H9 (cell line): Measurements from ENCODE around the gene SEMA5A. TPM values are rescaled to one million over a fixed set of nuclear protein-coding genes. Genes with fewer than 3 reads are reported as not detected.

Source experiments
- DNase-seq: peaks from one replicate; pipeline ENCODE4 v3.0.0-alpha.2; 2017
- H2AFZ ChIP-seq: one replicate; pipeline ENCODE4 v1.6.1; 2013; ENCODE audit warnings: mild to moderate bottlenecking, low read length, control low read depth, moderate library complexity
- H2AK5ac ChIP-seq: 2 replicates; pipeline ENCODE4 v1.6.1; 2013; ENCODE audit warnings: low read length, control low read depth, mixed read lengths; ENCODE audit not compliant: insufficient read length
- H2BK120ac ChIP-seq: one replicate; pipeline ENCODE4 v1.6.1; 2013; ENCODE audit warnings: low read depth, mild to moderate bottlenecking, low read length, control low read depth, inconsistent platforms; ENCODE audit not compliant: poor library complexity, severe bottlenecking
- H2BK12ac ChIP-seq: 2 replicates; pipeline ENCODE4 v1.6.1; 2013; ENCODE audit warnings: low read length, control low read depth, mixed read lengths, low read depth; ENCODE audit not compliant: insufficient read length
- H2BK15ac ChIP-seq: 2 replicates; pipeline ENCODE4 v1.6.1; 2013; ENCODE audit warnings: low read depth, low read length, control low read depth
- H2BK20ac ChIP-seq: one replicate; pipeline ENCODE4 v1.6.1; 2013; ENCODE audit warnings: low read depth, mild to moderate bottlenecking, low read length, control low read depth, inconsistent platforms; ENCODE audit not compliant: poor library complexity, severe bottlenecking
- H2BK5ac ChIP-seq: 2 replicates; pipeline ENCODE4 v1.6.1; 2013; ENCODE audit warnings: low read length, control low read depth, mixed read lengths; ENCODE audit not compliant: insufficient read length
- H3K14ac ChIP-seq: 2 replicates; pipeline ENCODE4 v1.6.1; 2013; ENCODE audit warnings: low read length, control low read depth; ENCODE audit not compliant: insufficient read depth
- H3K18ac ChIP-seq: 2 replicates; pipeline ENCODE4 v1.6.1; 2013; ENCODE audit warnings: low read depth, mild to moderate bottlenecking, mixed read lengths, low read length, control low read depth; ENCODE audit not compliant: insufficient read length
- H3K23ac ChIP-seq: 2 replicates; pipeline ENCODE4 v1.6.1; 2013; ENCODE audit warnings: low read length, control low read depth, mixed read lengths, low read depth; ENCODE audit not compliant: insufficient read length
- H3K23me2 ChIP-seq: 2 replicates; pipeline ENCODE4 v1.6.1; 2013; ENCODE audit warnings: low read depth, mild to moderate bottlenecking, mixed read lengths, low read length, control low read depth; ENCODE audit not compliant: insufficient read length, poor library complexity, severe bottlenecking
- H3K27ac ChIP-seq: 2 replicates; pipeline ENCODE4 v1.5.1; 2013; ENCODE audit warnings: low read length, control low read depth, mixed read lengths, low read depth; ENCODE audit not compliant: insufficient read length
- H3K27me3 ChIP-seq: 2 replicates; pipeline ENCODE4 v1.6.1; 2013; ENCODE audit warnings: low read length, control low read depth, inconsistent platforms; ENCODE audit not compliant: insufficient read depth
- H3K4ac ChIP-seq: 2 replicates; pipeline ENCODE4 v1.6.1; 2013; ENCODE audit warnings: low read depth, mild to moderate bottlenecking, control low read depth, inconsistent platforms, low read length, moderate library complexity
- H3K4me1 ChIP-seq: 2 replicates; pipeline ENCODE4 v1.6.1; 2013; ENCODE audit warnings: low read length, control low read depth, inconsistent platforms; ENCODE audit not compliant: insufficient read depth
- H3K4me2 ChIP-seq: 2 replicates; pipeline ENCODE4 v1.6.1; 2013; ENCODE audit warnings: low read length, control low read depth, mixed read lengths; ENCODE audit not compliant: insufficient read length, insufficient read depth
- H3K56ac ChIP-seq: 2 replicates; pipeline ENCODE4 v1.6.1; 2013; ENCODE audit warnings: low read depth, mild to moderate bottlenecking, mixed read lengths, low read length, control low read depth; ENCODE audit not compliant: insufficient read length
- H3K79me1 ChIP-seq: 2 replicates; pipeline ENCODE4 v1.6.1; 2013; ENCODE audit warnings: low read depth, mild to moderate bottlenecking, moderate library complexity, low read length, control low read depth, inconsistent platforms; ENCODE audit not compliant: insufficient read depth, poor library complexity, severe bottlenecking
- H3K79me2 ChIP-seq: 2 replicates; pipeline ENCODE4 v1.6.1; 2013; ENCODE audit warnings: low read length, control low read depth, inconsistent platforms; ENCODE audit not compliant: insufficient read depth
- H3K9ac ChIP-seq: 2 replicates; pipeline ENCODE4 v1.6.1; 2013; ENCODE audit warnings: low read length, control low read depth, mixed read lengths; ENCODE audit not compliant: insufficient read length; ENCODE audit errors: extremely low read depth
- H3K9me3 ChIP-seq: one replicate; pipeline ENCODE4 v1.6.1; 2013; ENCODE audit warnings: low read depth, low read length, inconsistent platforms; ENCODE audit not compliant: control insufficient read depth
- H3T11ph ChIP-seq: one replicate; pipeline ENCODE4 v1.6.1; 2013; ENCODE audit warnings: mild to moderate bottlenecking, low read length, control low read depth, inconsistent platforms
- H4K20me1 ChIP-seq: one replicate; pipeline ENCODE4 v1.6.1; 2013; ENCODE audit not compliant: control insufficient read depth, insufficient read length, insufficient read depth
- H4K5ac ChIP-seq: 2 replicates; pipeline ENCODE4 v1.6.1; 2013; ENCODE audit warnings: low read depth, mild to moderate bottlenecking, mixed read lengths, low read length, control low read depth; ENCODE audit not compliant: insufficient read length
- H4K8ac ChIP-seq: replicated peaks from 2 replicates; pipeline ENCODE4 v1.6.1; 2013; ENCODE audit warnings: low read length, control low read depth, mixed read lengths, low read depth; ENCODE audit not compliant: insufficient read length
- H4K91ac ChIP-seq: 2 replicates; pipeline ENCODE4 v1.6.1; 2013; ENCODE audit warnings: low read depth, mild to moderate bottlenecking, moderate library complexity, mixed read lengths, low read length, control low read depth; ENCODE audit not compliant: insufficient read length
- H3K27ac Mint-ChIP-seq, 3 experiments: 2 replicates in 2 of 3; 3 replicates in 1 of 3; pipeline ENCODE4 v1.8.0; 2020 to 2021; ENCODE audit warnings: mixed read lengths in 3 of 3, mild to moderate bottlenecking in 1 of 3, moderate library complexity in 1 of 3
- H3K27me3 Mint-ChIP-seq: 2 replicates; pipeline ENCODE4 v1.8.0; 2021; ENCODE audit warnings: low read depth, mild to moderate bottlenecking, moderate library complexity, mixed read lengths
- H3K36me3 Mint-ChIP-seq, 3 experiments: 2 replicates in 2 of 3; 3 replicates in 1 of 3; pipeline ENCODE4 v1.8.0; 2020 to 2021; ENCODE audit warnings: low read depth in 3 of 3, mixed read lengths in 3 of 3; ENCODE audit not compliant: insufficient read depth in 1 of 3
- H3K4me1 Mint-ChIP-seq, 2 experiments: 2 replicates each; pipeline ENCODE4 v1.8.0; 2020; ENCODE audit warnings: mixed read lengths in 2 of 2
- H3K4me3 Mint-ChIP-seq, 2 experiments: 2 replicates in 1 of 2; 3 replicates in 1 of 2; pipeline ENCODE4 v1.8.0; 2020 to 2021; ENCODE audit warnings: mild to moderate bottlenecking in 2 of 2, mixed read lengths in 2 of 2, moderate library complexity in 1 of 2
- H3K9me3 Mint-ChIP-seq, 2 experiments: 2 replicates in 1 of 2; 3 replicates in 1 of 2; pipeline ENCODE4 v1.8.0; 2020; ENCODE audit warnings: mild to moderate bottlenecking in 2 of 2, mixed read lengths in 2 of 2, moderate library complexity in 1 of 2
- WGBS: extraction: QIAGEN DNeasy Blood & Tissue Kit; methylation state at CpG from one replicate; pipeline ENCODE4 v1.1.7; 2013; ENCODE audit warnings: missing lambda C conversion rate, low lambda C conversion rate, mixed read lengths; ENCODE audit not compliant: insufficient read length; ENCODE audit errors: extremely low coverage; 5-methylcytosine and 5-hydroxymethylcytosine counted together
- total RNA-seq: library from RNA; stranded (reverse); gene quantifications from 2 replicates; pipeline ENCODE4 v1.2.1, GENCODE V29; 2021
- TF ChIP-seq, protein P1 (sequence below): fragments of 200-600 bp; sonication (generic); conservative IDR thresholded peaks from 3 replicates; pipeline ENCODE4 v1.8.0; 2021; ENCODE audit warnings: antibody characterized with exemption, mild to moderate bottlenecking

SEMA5A gene
- total RNA-seq, 1 experiment from 2014 or later = 4.3 TPM

- Histone ChIP-seq H3K9ac (no peak overlapping the region), H3K56ac (no peak overlapping the region), H3K4ac (no peak overlapping the region), H3K79me2 (no peaks in the 10 kb centered on the region; the same call in 1 of the 2 replicates), H3K4me2 (no peak overlapping the region), H2BK5ac (no peak overlapping the region), H3K18ac (no peak overlapping the region), H3K9me3 (no peaks in the 10 kb centered on the region), H2AFZ (no peak overlapping the region), H3K79me1 (no peaks in the 10 kb centered on the region), H3K27ac (no peak overlapping the region), H2AK5ac (no peak overlapping the region), H2BK120ac (no peak overlapping the region), H3T11ph (no peak overlapping the region), H3K14ac (no peak overlapping the region), H2BK20ac (no peak overlapping the region), H4K5ac (no peak overlapping the region), H3K23me2 (no peaks in the 10 kb centered on the region), H3K27me3 (no peaks in the 10 kb centered on the region), H2BK12ac (no peak overlapping the region), H4K20me1 (no peaks in the 10 kb centered on the region), H2BK15ac (no peak overlapping the region), H3K4me1 (no peaks in the 10 kb centered on the region; the same call in 1 of the 2 replicates), H4K91ac (no peak overlapping the region), H3K23ac (no peak overlapping the region), H4K8ac (no peak overlapping the region)
- DNase-seq = no peak
- Mint-ChIP-seq H3K9me3 (no peaks in the 10 kb centered on the region), H3K36me3 (no peaks in the 10 kb centered on the region), H3K27ac (peak overlapping the region in 2 of 3 experiments; percentile 16 to 70; a peak in 3 of 7 replicates), H3K4me3 (no peak overlapping the region), H3K27me3 (no peaks in the 10 kb centered on the region), H3K4me1 (peaks cover 16 to 17% of the 10 kb centered on the region in 2 experiments)
- TF ChIP-seq, protein P1, sequence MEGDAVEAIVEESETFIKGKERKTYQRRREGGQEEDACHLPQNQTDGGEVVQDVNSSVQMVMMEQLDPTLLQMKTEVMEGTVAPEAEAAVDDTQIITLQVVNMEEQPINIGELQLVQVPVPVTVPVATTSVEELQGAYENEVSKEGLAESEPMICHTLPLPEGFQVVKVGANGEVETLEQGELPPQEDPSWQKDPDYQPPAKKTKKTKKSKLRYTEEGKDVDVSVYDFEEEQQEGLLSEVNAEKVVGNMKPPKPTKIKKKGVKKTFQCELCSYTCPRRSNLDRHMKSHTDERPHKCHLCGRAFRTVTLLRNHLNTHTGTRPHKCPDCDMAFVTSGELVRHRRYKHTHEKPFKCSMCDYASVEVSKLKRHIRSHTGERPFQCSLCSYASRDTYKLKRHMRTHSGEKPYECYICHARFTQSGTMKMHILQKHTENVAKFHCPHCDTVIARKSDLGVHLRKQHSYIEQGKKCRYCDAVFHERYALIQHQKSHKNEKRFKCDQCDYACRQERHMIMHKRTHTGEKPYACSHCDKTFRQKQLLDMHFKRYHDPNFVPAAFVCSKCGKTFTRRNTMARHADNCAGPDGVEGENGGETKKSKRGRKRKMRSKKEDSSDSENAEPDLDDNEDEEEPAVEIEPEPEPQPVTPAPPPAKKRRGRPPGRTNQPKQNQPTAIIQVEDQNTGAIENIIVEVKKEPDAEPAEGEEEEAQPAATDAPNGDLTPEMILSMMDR = no peak
- no CpG with 5 or more reads among the region's 6 CpGs for WGBS
Measured at GRCh38 chr5:9394221-9394620, 151.7 kb downstream of the SEMA5A start.
